ENCODE measurements around the gene ADARB2.

The ADARB2 gene

GRCh38 chr10:1150638-1150955, 586.7 kb downstream of the ADARB2 start:
- Mint-ChIP-seq H3K4me1 (peaks cover 7% of the 10 kb centered on the region), H3K36me3 (peaks cover 7% of the 10 kb centered on the region), H3K9me3 (peaks cover 5% of the 10 kb centered on the region), H3K27me3 (no peaks in the 10 kb centered on the region), H3K27ac (peak overlapping the region; percentile 12), H3K4me3 (no peak overlapping the region)

DNA sequence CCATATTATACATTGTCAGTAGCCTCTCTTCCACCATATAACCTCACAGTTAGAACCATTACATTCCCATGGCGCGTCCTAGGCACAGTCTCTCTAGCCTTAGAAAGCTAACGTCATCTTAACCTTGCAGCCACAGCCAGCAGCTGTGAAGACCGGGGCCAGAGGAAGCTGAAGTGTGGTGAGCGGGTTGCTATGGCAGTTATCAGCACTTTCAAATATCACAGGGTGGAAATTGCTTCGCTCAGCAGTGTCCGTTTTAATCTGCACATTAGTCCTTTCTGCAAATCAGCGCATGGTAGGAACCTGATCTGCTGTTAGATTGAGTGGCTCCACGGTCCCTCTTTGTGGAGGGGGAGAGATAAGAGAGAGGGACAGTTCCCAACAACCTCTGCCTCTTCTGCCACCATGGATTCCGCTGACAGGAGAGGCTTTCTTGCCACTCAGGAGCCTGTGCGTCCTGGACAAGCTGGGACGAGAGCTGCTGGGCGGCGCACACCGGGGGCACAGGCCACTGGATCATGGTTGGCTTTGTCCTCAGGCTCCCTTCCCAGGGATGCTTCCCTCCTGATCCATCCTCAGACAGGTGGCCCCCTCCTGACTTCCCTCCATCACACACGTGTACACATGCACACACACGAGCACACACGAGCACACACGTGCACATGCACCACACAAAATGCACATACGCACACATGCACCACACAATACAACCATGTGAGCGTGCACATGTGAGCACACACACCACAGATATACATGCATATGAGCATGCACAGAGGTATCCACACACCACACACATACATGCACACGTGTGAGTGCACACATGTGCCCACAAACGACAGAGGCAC, 587.3 kb downstream of the ADARB2 start:
- Mint-ChIP-seq H3K27me3 (no peaks in the 10 kb centered on the region), H3K27ac (no peak overlapping the region), H3K4me1 (peaks cover 7% of the 10 kb centered on the region), H3K4me3 (no peak overlapping the region), H3K9me3 (peaks cover 5% of the 10 kb centered on the region), H3K36me3 (peaks cover 7% of the 10 kb centered on the region)

- peaks cover 9% of the 10 kb centered on the region for H3K36me3 Mint-ChIP-seq
- H3K9me3 Mint-ChIP-seq = peaks cover 5% of the 10 kb centered on the region
- peaks cover 7% of the 10 kb centered on the region for H3K4me1 Mint-ChIP-seq
- H3K4me3 Mint-ChIP-seq = no peak overlapping the region
- H3K27me3 Mint-ChIP-seq = no peaks in the 10 kb centered on the region
- no peak overlapping the region for H3K27ac Mint-ChIP-seq
Observed at GRCh38 chr10:1148855-1149605, 588.3 kb downstream of the ADARB2 start.

DNA sequence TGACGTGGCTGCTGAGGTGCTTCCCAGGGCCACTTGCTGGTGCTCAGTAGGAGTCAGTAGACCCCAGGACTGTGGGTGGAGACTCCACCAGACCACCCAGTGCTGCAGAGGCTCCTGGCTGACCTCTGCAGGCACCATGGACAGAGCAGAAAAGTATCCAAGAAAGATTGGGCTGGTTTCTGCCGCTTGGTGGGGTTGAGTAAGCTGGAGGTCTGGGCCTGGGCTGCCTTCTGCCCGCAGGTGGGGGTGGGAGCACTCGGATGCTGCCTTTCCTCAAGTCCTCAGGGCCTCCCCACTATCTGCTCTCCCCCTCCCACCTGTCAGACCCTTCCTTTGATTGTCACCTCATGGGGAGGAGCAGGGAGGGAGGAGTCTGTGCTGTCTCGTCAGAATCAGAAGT, 589.5 kb downstream of the ADARB2 start:
- H3K27me3 Mint-ChIP-seq = no peaks in the 10 kb centered on the region
- peaks cover 5% of the 10 kb centered on the region for H3K9me3 Mint-ChIP-seq
- peaks cover 9% of the 10 kb centered on the region for H3K36me3 Mint-ChIP-seq
- H3K4me1 Mint-ChIP-seq = peaks cover 7% of the 10 kb centered on the region
- H3K4me3 Mint-ChIP-seq = no peak overlapping the region
- H3K27ac Mint-ChIP-seq = no peak overlapping the region

- H3K9me3 Mint-ChIP-seq = peaks cover 10% of the 10 kb centered on the region
- no peaks in the 10 kb centered on the region for H3K4me1 Mint-ChIP-seq
- H3K27me3 Mint-ChIP-seq = peaks cover 4% of the 10 kb centered on the region
- H3K36me3 Mint-ChIP-seq = peaks cover 12% of the 10 kb centered on the region
- no peak overlapping the region for H3K4me3 Mint-ChIP-seq
- H3K27ac Mint-ChIP-seq = no peak overlapping the region
Observed at GRCh38 chr10:1142596-1142995, 594.7 kb downstream of the ADARB2 start.

DNA sequence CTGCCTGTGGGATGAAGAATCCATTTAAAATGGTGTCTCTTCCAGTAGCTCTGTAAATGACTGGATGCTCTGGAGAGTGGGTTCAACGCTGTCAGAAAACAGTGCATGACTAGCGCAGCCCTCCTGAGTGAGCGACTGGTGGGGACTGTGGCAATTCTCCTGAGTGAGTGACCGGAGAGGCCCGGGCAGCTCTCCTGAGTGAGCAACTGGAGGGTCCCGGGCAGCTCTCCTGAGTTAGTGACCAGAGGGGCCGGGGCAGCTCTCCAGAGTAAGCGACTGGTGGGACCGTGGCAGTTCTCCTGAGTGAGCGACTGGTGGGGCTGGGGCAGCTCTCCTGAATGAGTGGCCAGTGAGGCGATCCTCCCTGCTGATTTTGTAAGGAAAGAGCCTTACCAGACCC, 595.6 kb downstream of the ADARB2 start:
- no peak overlapping the region for H3K27ac Mint-ChIP-seq
- peaks cover 4% of the 10 kb centered on the region for H3K27me3 Mint-ChIP-seq
- no peak overlapping the region for H3K4me3 Mint-ChIP-seq
- H3K36me3 Mint-ChIP-seq = peaks cover 8% of the 10 kb centered on the region
- no peaks in the 10 kb centered on the region for H3K4me1 Mint-ChIP-seq
- H3K9me3 Mint-ChIP-seq = peaks cover 10% of the 10 kb centered on the region

GRCh38 chr10:1141261-1141660, 596.1 kb downstream of the ADARB2 start:
- H3K9me3 Mint-ChIP-seq = peaks cover 10% of the 10 kb centered on the region
- H3K27me3 Mint-ChIP-seq = peaks cover 4% of the 10 kb centered on the region
- H3K4me3 Mint-ChIP-seq = no peak overlapping the region
- H3K36me3 Mint-ChIP-seq = peaks cover 7% of the 10 kb centered on the region
- no peak overlapping the region for H3K27ac Mint-ChIP-seq
- H3K4me1 Mint-ChIP-seq = no peaks in the 10 kb centered on the region

GRCh38 chr10:1138529-1138928, 598.8 kb downstream of the ADARB2 start:
- H3K27me3 Mint-ChIP-seq = peaks cover 4% of the 10 kb centered on the region
- no peak overlapping the region for H3K27ac Mint-ChIP-seq
- H3K36me3 Mint-ChIP-seq = peaks cover 3% of the 10 kb centered on the region
- H3K4me3 Mint-ChIP-seq = no peak overlapping the region
- peaks cover 9% of the 10 kb centered on the region for H3K4me1 Mint-ChIP-seq
- peaks cover 5% of the 10 kb centered on the region for H3K9me3 Mint-ChIP-seq

DNA sequence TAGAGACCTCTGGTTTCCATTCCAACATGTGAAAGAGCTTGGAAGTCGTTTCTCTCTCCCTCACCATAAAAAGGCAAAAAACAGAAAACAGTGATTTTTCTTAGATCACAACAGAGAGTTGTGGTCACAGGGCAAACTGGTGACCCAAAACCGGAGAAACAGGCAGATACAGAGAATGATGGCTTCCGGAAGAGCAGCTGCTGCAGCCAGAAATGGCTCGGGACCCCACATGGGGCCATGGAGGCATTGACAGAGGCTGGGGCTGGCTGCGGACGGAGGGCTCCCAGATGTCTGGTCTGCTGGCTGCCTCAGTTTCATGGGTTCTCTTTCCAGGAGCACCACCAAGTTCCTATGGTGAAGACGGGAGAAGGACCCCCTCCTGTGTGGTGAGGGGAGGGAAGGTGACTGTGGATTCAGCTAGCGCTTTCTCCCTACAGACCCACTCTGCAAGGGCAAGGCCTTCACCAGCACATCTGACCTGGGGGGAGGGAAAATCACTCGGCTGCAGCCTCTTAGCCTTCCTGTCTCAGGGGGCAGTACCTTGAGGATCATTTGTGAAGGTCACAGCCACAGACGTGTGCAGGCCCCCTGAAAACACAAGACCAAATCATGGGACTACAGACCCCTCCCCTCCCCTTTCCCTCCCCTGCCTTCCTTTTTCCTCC, 599.7 kb downstream of the ADARB2 start:
- H3K9me3 Mint-ChIP-seq = peaks cover 5% of the 10 kb centered on the region
- H3K4me1 Mint-ChIP-seq = peaks cover 12% of the 10 kb centered on the region
- H3K27me3 Mint-ChIP-seq = peaks cover 4% of the 10 kb centered on the region
- H3K4me3 Mint-ChIP-seq = no peak overlapping the region
- H3K27ac Mint-ChIP-seq = no peak overlapping the region
- peaks cover 3% of the 10 kb centered on the region for H3K36me3 Mint-ChIP-seq

DNA sequence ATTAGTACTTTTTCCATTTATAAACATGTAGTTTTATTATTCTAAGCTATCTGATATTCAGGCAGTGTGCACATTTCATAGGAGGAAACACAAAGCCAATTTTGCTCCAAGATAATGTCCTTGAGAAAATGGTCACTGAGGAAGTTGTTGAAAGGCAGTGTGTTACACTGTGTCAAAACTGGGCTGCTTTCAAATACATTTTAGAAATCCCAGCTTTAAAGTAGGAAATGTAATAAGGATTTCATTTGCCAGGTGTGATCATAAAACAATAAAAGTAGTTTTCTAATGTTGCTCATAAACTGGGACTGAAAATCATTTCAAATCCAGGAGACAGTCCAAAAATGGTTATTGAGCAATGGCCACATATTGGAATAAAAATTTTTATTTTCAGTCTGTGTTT, 601.1 kb downstream of the ADARB2 start:
- Mint-ChIP-seq H3K9me3 (peaks cover 5% of the 10 kb centered on the region), H3K36me3 (peaks cover 7% of the 10 kb centered on the region), H3K27ac (no peak overlapping the region), H3K4me3 (no peak overlapping the region), H3K4me1 (peaks cover 12% of the 10 kb centered on the region), H3K27me3 (peaks cover 2% of the 10 kb centered on the region)

DNA sequence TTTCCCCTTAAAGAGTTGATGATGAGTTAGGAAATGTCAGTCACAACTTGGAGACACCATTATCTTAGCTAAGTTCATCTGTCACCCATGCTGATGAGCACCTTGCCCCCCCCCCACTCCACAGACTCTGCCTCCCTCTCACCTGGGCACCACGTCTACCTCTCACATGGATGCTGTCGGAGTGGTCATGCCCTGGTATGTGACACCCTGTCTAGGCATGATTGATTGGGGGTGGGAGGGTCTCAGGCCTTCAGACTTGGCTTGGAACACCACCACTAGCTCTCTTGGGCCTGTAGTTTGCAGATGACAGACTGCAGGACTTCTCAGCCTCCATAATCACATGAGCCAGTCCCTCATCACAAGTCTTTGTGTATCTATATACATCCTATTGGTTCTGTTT, 603.2 kb downstream of the ADARB2 start:
- Mint-ChIP-seq H3K4me3 (no peak overlapping the region), H3K9me3 (no peaks in the 10 kb centered on the region), H3K27ac (no peak overlapping the region), H3K36me3 (peaks cover 14% of the 10 kb centered on the region), H3K4me1 (peaks cover 12% of the 10 kb centered on the region), H3K27me3 (no peaks in the 10 kb centered on the region)

GRCh38 chr10:1133495-1134045, 603.8 kb downstream of the ADARB2 start:
- peaks cover 14% of the 10 kb centered on the region for H3K36me3 Mint-ChIP-seq
- peak overlapping the region; percentile 47 for H3K27ac Mint-ChIP-seq
- H3K9me3 Mint-ChIP-seq = no peaks in the 10 kb centered on the region
- H3K4me3 Mint-ChIP-seq = no peak overlapping the region
- no peaks in the 10 kb centered on the region for H3K27me3 Mint-ChIP-seq
- H3K4me1 Mint-ChIP-seq = peaks cover 12% of the 10 kb centered on the region

- H3K27me3 Mint-ChIP-seq = no peaks in the 10 kb centered on the region
- H3K4me3 Mint-ChIP-seq = no peak overlapping the region
- H3K4me1 Mint-ChIP-seq = peaks cover 15% of the 10 kb centered on the region
- peaks cover 14% of the 10 kb centered on the region for H3K36me3 Mint-ChIP-seq
- no peak overlapping the region for H3K27ac Mint-ChIP-seq
- H3K9me3 Mint-ChIP-seq = no peaks in the 10 kb centered on the region
Observed at GRCh38 chr10:1132584-1132983, 604.7 kb downstream of the ADARB2 start.

GRCh38 chr10:1130995-1131790, 606.1 kb downstream of the ADARB2 start:
- Mint-ChIP-seq H3K36me3 (peaks cover 16% of the 10 kb centered on the region), H3K4me3 (no peak overlapping the region), H3K4me1 (peaks cover 15% of the 10 kb centered on the region), H3K9me3 (no peaks in the 10 kb centered on the region), H3K27me3 (no peaks in the 10 kb centered on the region), H3K27ac (no peak overlapping the region)

GRCh38 chr10:1130226-1130625, 607.1 kb downstream of the ADARB2 start:
- H3K9me3 Mint-ChIP-seq = no peaks in the 10 kb centered on the region
- peaks cover 18% of the 10 kb centered on the region for H3K4me1 Mint-ChIP-seq
- H3K27ac Mint-ChIP-seq = no peak overlapping the region
- H3K27me3 Mint-ChIP-seq = no peaks in the 10 kb centered on the region
- H3K36me3 Mint-ChIP-seq = peaks cover 19% of the 10 kb centered on the region
- H3K4me3 Mint-ChIP-seq = no peak overlapping the region
